Measurements from ENCODE around the gene IQCH.

Gene IQCH

DNA sequence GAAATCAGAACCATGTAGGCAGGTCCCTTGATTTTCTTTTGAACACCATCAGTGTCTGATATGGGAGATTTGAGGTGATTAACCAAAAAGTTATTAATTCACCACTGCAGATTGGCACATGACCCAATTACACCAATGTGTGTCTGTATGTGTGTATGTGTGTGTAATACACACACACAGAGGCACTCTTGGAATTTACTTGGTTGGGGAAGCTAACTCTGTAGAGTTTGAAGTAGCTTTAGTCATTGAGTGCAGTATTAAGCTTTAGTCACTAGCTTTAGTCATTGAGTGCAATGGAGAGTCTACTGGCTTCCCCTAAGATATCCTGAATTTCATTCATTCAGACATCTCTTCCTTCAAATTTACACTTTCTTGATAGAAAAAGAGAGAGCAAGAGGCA is 156.9 kb downstream of the IQCH start:
- Histone ChIP-seq H4K20me1 (ENCODE audit: insufficient read depth, low read length) (no peaks in the 10 kb centered on the region), H3K36me3 (replicated peaks; ENCODE audit: insufficient read depth, low read length) (no peaks in the 10 kb centered on the region), H3K9me2 (replicated peaks; ENCODE audit: insufficient read depth, low read length) (no peaks in the 10 kb centered on the region), H3K4me1 (ENCODE audit: low read length) (no peaks in the 10 kb centered on the region), H3F3A (ENCODE audit: insufficient read depth, low read length) (no peaks in the 10 kb centered on the region), H3K4me3 (ENCODE audit: low read length) (no peak overlapping the region), H3K27me3 (replicated peaks; ENCODE audit: insufficient read depth, low read length) (no peaks in the 10 kb centered on the region), H3K9ac (ENCODE audit: low read length) (no peak overlapping the region), H3K9me3 (replicated peaks; ENCODE audit: insufficient read depth, low read length) (no peaks in the 10 kb centered on the region), H2AFZ (ENCODE audit: low read length) (no peak overlapping the region), H3K79me2 (ENCODE audit: low read length) (no peaks in the 10 kb centered on the region), H3K4me2 (ENCODE audit: low read depth, low read length) (no peak overlapping the region), H3K27ac (ENCODE audit: low read length) (no peak overlapping the region)
- no peak for TF ChIP-seq EZH2phosphoT487 (IDR thresholded peaks at IDR 0.05; ENCODE audit: low read length)
- no peak for TF ChIP-seq EZH2 (optimal IDR thresholded peaks at IDR 0.05; ENCODE audit: low read depth, low read length)
- TF ChIP-seq, protein P1, sequence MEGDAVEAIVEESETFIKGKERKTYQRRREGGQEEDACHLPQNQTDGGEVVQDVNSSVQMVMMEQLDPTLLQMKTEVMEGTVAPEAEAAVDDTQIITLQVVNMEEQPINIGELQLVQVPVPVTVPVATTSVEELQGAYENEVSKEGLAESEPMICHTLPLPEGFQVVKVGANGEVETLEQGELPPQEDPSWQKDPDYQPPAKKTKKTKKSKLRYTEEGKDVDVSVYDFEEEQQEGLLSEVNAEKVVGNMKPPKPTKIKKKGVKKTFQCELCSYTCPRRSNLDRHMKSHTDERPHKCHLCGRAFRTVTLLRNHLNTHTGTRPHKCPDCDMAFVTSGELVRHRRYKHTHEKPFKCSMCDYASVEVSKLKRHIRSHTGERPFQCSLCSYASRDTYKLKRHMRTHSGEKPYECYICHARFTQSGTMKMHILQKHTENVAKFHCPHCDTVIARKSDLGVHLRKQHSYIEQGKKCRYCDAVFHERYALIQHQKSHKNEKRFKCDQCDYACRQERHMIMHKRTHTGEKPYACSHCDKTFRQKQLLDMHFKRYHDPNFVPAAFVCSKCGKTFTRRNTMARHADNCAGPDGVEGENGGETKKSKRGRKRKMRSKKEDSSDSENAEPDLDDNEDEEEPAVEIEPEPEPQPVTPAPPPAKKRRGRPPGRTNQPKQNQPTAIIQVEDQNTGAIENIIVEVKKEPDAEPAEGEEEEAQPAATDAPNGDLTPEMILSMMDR (IDR thresholded peaks at IDR 0.05; ENCODE audit: low read length): no peak
- no peak for DNase-seq

DNA sequence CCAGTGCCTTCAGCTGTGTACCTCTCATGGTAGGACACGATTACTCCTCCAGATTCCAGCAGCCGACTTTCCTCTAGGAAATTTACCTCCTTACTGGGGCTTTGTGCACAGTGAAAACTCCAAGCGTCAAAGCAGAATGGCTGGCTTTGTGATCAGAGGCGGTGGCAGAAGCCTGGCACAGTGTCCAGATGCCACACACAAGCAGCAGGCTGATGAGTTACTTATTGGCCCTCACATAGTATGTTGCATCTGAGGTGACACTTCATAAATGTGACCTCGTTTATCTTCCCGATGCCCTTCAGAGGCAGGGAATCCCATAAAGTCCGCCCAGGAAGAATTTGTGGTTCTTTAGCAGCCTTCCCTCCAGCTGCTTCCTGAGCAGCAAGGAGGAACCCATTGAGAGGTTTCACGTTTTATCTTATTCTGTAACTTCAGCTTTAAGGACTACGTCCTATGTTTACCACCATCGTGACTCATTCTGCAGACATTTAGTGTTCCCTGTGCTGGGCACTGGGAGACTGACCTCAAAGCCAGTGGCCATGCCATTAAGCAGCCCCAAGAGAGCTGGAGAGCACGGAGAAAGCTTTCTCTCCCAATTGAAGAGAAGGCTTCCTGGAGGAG is 159.3 kb downstream of the IQCH start:
- DNase-seq: no peak
- no peaks in the 10 kb centered on the region for H3F3A ChIP-seq (ENCODE audit: insufficient read depth, low read length)
- H3K27ac ChIP-seq (ENCODE audit: low read length): no peak overlapping the region
- H3K79me2 ChIP-seq (ENCODE audit: low read length): no peaks in the 10 kb centered on the region
- no peak overlapping the region for H3K9ac ChIP-seq (ENCODE audit: low read length)
- no peaks in the 10 kb centered on the region for H3K27me3 ChIP-seq (replicated peaks; ENCODE audit: insufficient read depth, low read length)
- H3K9me2 ChIP-seq (replicated peaks; ENCODE audit: insufficient read depth, low read length): no peaks in the 10 kb centered on the region
- H3K4me3 ChIP-seq (ENCODE audit: low read length): no peak overlapping the region
- no peaks in the 10 kb centered on the region for H3K36me3 ChIP-seq (replicated peaks; ENCODE audit: insufficient read depth, low read length)
- H3K4me1 ChIP-seq (ENCODE audit: low read length): no peaks in the 10 kb centered on the region
- no peaks in the 10 kb centered on the region for H3K9me3 ChIP-seq (replicated peaks; ENCODE audit: insufficient read depth, low read length)
- H2AFZ ChIP-seq (ENCODE audit: low read length): no peak overlapping the region
- H4K20me1 ChIP-seq (ENCODE audit: insufficient read depth, low read length): no peaks in the 10 kb centered on the region
- TF ChIP-seq EZH2phosphoT487 (IDR thresholded peaks at IDR 0.05; ENCODE audit: low read length) (no peak), EZH2 (optimal IDR thresholded peaks at IDR 0.05; ENCODE audit: low read depth, low read length) (no peak)
- TF ChIP-seq, protein P1 (IDR thresholded peaks at IDR 0.05; ENCODE audit: low read length): no peak
- H3K4me2 ChIP-seq (ENCODE audit: low read depth, low read length): no peak overlapping the region

DNA sequence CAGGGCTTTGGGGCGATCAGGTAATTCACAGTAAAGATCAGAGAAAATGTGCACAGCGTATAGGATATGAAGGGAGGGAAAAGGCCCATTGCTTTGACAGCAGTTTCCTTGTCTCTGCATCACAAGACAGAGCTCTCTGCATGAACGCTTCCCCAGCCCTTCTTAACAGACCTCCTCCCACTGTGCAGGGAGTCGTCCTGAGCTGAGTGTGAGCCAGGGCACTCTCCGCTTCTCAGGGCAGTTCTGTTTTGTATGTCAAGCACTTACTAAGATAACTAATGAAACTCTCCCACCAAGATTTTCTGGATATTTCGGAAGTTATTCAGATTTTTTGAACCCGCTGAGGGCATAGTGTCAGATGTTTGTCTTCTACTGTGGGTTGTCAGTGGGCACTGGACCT is 160.6 kb downstream of the IQCH start:
- H3K4me2 ChIP-seq (ENCODE audit: low read depth, low read length): no peak overlapping the region
- no peak overlapping the region for H3K27ac ChIP-seq (ENCODE audit: low read length)
- DNase-seq: no peak

More for the DNA sequence above, 160.6 kb downstream of the IQCH start:
- H3K9me3 ChIP-seq (replicated peaks; ENCODE audit: insufficient read depth, low read length): no peaks in the 10 kb centered on the region
- H3K9ac ChIP-seq (ENCODE audit: low read length): no peak overlapping the region
- no peaks in the 10 kb centered on the region for H4K20me1 ChIP-seq (ENCODE audit: insufficient read depth, low read length)
- H3K36me3 ChIP-seq (replicated peaks; ENCODE audit: insufficient read depth, low read length): no peaks in the 10 kb centered on the region
- no peaks in the 10 kb centered on the region for H3K4me1 ChIP-seq (ENCODE audit: low read length)
- no peaks in the 10 kb centered on the region for H3K9me2 ChIP-seq (replicated peaks; ENCODE audit: insufficient read depth, low read length)
- TF ChIP-seq, protein P1 (IDR thresholded peaks at IDR 0.05; ENCODE audit: low read length): no peak
- no peak for TF ChIP-seq EZH2 (optimal IDR thresholded peaks at IDR 0.05; ENCODE audit: low read depth, low read length)
- no peak for TF ChIP-seq EZH2phosphoT487 (IDR thresholded peaks at IDR 0.05; ENCODE audit: low read length)
- no peaks in the 10 kb centered on the region for H3K79me2 ChIP-seq (ENCODE audit: low read length)
- no peak overlapping the region for H3K4me3 ChIP-seq (ENCODE audit: low read length)
- H2AFZ ChIP-seq (ENCODE audit: low read length): no peak overlapping the region
- H3K27me3 ChIP-seq (replicated peaks; ENCODE audit: insufficient read depth, low read length): no peaks in the 10 kb centered on the region
- H3F3A ChIP-seq (ENCODE audit: insufficient read depth, low read length): no peaks in the 10 kb centered on the region
